ENCODE measurements around the gene MAVS.
A peak's percentile ranks its signal among the peaks of the same experiment; 100 is the strongest.

MAVS gene
- 70.6 to 291 (median 136) reads per million in 9 experiments for total RNA-seq

- DNase-seq: peak; percentile 77 to 82 (median 81)
- Mint-ChIP-seq H3K27ac (peak within 1 kb of the TSS; percentile 94), H3K36me3 (ENCODE audit: insufficient read depth) (peaks cover 16% of the 10 kb centered on the region), H3K27me3 (no peaks in the 10 kb centered on the region), H3K9me3 (no peaks in the 10 kb centered on the region), H3K4me3 (peak within 1 kb of the TSS; percentile 88 to 90), H3K4me1 (ENCODE audit: low read depth in 2 of 2) (peaks cover 19% of the 10 kb centered on the region in 2 donors)
- peak; percentile 93 for ATAC-seq (replicated peaks)
Observed at GRCh38 chr20:3846740-3847428, at the start of gene MAVS. Gene MAVS, plus strand, starts transcription at chr20:3846834. Its CDS starts 7,791 bp downstream, at chr20:3854625.

- no peak for ATAC-seq (replicated peaks)
- Mint-ChIP-seq H3K36me3 (ENCODE audit: insufficient read depth) (peaks cover 67% of the 10 kb centered on the region), H3K4me1 (ENCODE audit: low read depth in 2 of 2) (peaks cover 44 to 46% of the 10 kb centered on the region in 2 donors), H3K9me3 (no peaks in the 10 kb centered on the region), H3K27ac (peak overlapping the region; percentile 94 to 96), H3K4me3 (peak overlapping the region; percentile 99 to 100), H3K27me3 (no peaks in the 10 kb centered on the region)
- no peak for DNase-seq
Observed at GRCh38 chr20:3797226-3797545, 49.4 kb upstream of the MAVS start.

- peaks cover 73% of the 10 kb centered on the region for H3K36me3 Mint-ChIP-seq (ENCODE audit: insufficient read depth)
- ATAC-seq (replicated peaks): no peak
Observed at GRCh38 chr20:3797592-3798372, 48.9 kb upstream of the MAVS start.

GRCh38 chr20:3798373-3798768 lies 48.3 kb upstream of the MAVS start:
- ATAC-seq (replicated peaks): no peak
- no peaks in the 10 kb centered on the region for H3K9me3 Mint-ChIP-seq
- DNase-seq: no peak
- peak overlapping the region; percentile 94 to 96 for H3K27ac Mint-ChIP-seq
- peaks cover 53 to 56% of the 10 kb centered on the region in 2 donors for H3K4me1 Mint-ChIP-seq (ENCODE audit: low read depth in 2 of 2)
- peak overlapping the region; percentile 99 to 100 for H3K4me3 Mint-ChIP-seq
- H3K27me3 Mint-ChIP-seq: no peaks in the 10 kb centered on the region
- H3K36me3 Mint-ChIP-seq (ENCODE audit: insufficient read depth): peaks cover 79% of the 10 kb centered on the region

More at GRCh38 chr20:3797592-3798372, 48.9 kb upstream of the MAVS start:
- no peak for DNase-seq
- peak overlapping the region; percentile 99 to 100 for H3K4me3 Mint-ChIP-seq
- H3K9me3 Mint-ChIP-seq: no peaks in the 10 kb centered on the region
- no peaks in the 10 kb centered on the region for H3K27me3 Mint-ChIP-seq
- H3K4me1 Mint-ChIP-seq (ENCODE audit: low read depth in 2 of 2): peaks cover 49 to 51% of the 10 kb centered on the region in 2 donors
- H3K27ac Mint-ChIP-seq: peak overlapping the region; percentile 94 to 96

GRCh38 chr20:3798908-3799248 lies 47.8 kb upstream of the MAVS start:
- Mint-ChIP-seq H3K36me3 (ENCODE audit: insufficient read depth) (peaks cover 84% of the 10 kb centered on the region), H3K27me3 (no peaks in the 10 kb centered on the region), H3K9me3 (no peaks in the 10 kb centered on the region), H3K4me3 (peak overlapping the region; percentile 99 to 100), H3K4me1 (ENCODE audit: low read depth in 2 of 2) (peaks cover 58 to 62% of the 10 kb centered on the region in 2 donors), H3K27ac (peak overlapping the region; percentile 94 to 96)
- DNase-seq (no peak), ATAC-seq (replicated peaks) (peak; percentile 7)

GRCh38 chr20:3800256-3800877 lies 46.3 kb upstream of the MAVS start:
- H3K9me3 Mint-ChIP-seq: no peaks in the 10 kb centered on the region
- DNase-seq (no peak), ATAC-seq (replicated peaks) (no peak)
- peak overlapping the region; percentile 82 to 96 for H3K27ac Mint-ChIP-seq
- no peaks in the 10 kb centered on the region for H3K27me3 Mint-ChIP-seq
- H3K4me1 Mint-ChIP-seq (ENCODE audit: low read depth in 2 of 2): peaks cover 64 to 70% of the 10 kb centered on the region in 2 donors
- peak overlapping the region; percentile 99 to 100 for H3K4me3 Mint-ChIP-seq
- peaks cover 86% of the 10 kb centered on the region for H3K36me3 Mint-ChIP-seq (ENCODE audit: insufficient read depth)

GRCh38 chr20:3800878-3801260 lies 45.8 kb upstream of the MAVS start:
- peak overlapping the region in 1 of 2 donors; percentile 99 for H3K4me3 Mint-ChIP-seq
- peaks cover 86% of the 10 kb centered on the region for H3K36me3 Mint-ChIP-seq (ENCODE audit: insufficient read depth)
- H3K9me3 Mint-ChIP-seq: no peaks in the 10 kb centered on the region
- no peaks in the 10 kb centered on the region for H3K27me3 Mint-ChIP-seq
- H3K27ac Mint-ChIP-seq: peak overlapping the region; percentile 82 to 96
- DNase-seq (no peak), ATAC-seq (replicated peaks) (no peak)
- H3K4me1 Mint-ChIP-seq (ENCODE audit: low read depth in 2 of 2): peaks cover 64 to 71% of the 10 kb centered on the region in 2 donors

- Mint-ChIP-seq H3K27me3 (no peaks in the 10 kb centered on the region), H3K4me1 (ENCODE audit: low read depth in 2 of 2) (peaks cover 66 to 71% of the 10 kb centered on the region in 2 donors), H3K36me3 (ENCODE audit: insufficient read depth) (peaks cover 86% of the 10 kb centered on the region), H3K27ac (peak overlapping the region; percentile 82 to 96), H3K9me3 (no peaks in the 10 kb centered on the region), H3K4me3 (peak overlapping the region in 1 of 2 donors; percentile 99)
- ATAC-seq (replicated peaks): no peak
- DNase-seq: no peak
Observed at GRCh38 chr20:3801299-3801698, 45.3 kb upstream of the MAVS start.

GRCh38 chr20:3801846-3802245 lies 44.8 kb upstream of the MAVS start:
- Mint-ChIP-seq H3K27me3 (no peaks in the 10 kb centered on the region), H3K36me3 (ENCODE audit: insufficient read depth) (peaks cover 87% of the 10 kb centered on the region), H3K9me3 (no peaks in the 10 kb centered on the region), H3K4me3 (no peak overlapping the region), H3K27ac (peak overlapping the region; percentile 82 to 96), H3K4me1 (ENCODE audit: low read depth in 2 of 2) (peaks cover 70 to 73% of the 10 kb centered on the region in 2 donors)
- ATAC-seq (replicated peaks): no peak
- DNase-seq: no peak

GRCh38 chr20:3802524-3803239 lies 44.0 kb upstream of the MAVS start:
- H3K4me1 Mint-ChIP-seq (ENCODE audit: low read depth in 2 of 2): peaks cover 73 to 74% of the 10 kb centered on the region in 2 donors
- peaks cover 83% of the 10 kb centered on the region for H3K36me3 Mint-ChIP-seq (ENCODE audit: insufficient read depth)
- ATAC-seq (replicated peaks) (no peak), DNase-seq (no peak)
- peak overlapping the region; percentile 42 to 49 for H3K4me3 Mint-ChIP-seq
- no peaks in the 10 kb centered on the region for H3K9me3 Mint-ChIP-seq
- peak overlapping the region; percentile 95 to 96 for H3K27ac Mint-ChIP-seq
- H3K27me3 Mint-ChIP-seq: no peaks in the 10 kb centered on the region

- H3K4me1 Mint-ChIP-seq (ENCODE audit: low read depth in 2 of 2): peaks cover 68 to 69% of the 10 kb centered on the region in 2 donors
- DNase-seq (no peak), ATAC-seq (replicated peaks) (no peak)
- H3K27me3 Mint-ChIP-seq: no peaks in the 10 kb centered on the region
- peak overlapping the region; percentile 95 to 96 for H3K27ac Mint-ChIP-seq
- no peak overlapping the region for H3K4me3 Mint-ChIP-seq
- no peaks in the 10 kb centered on the region for H3K9me3 Mint-ChIP-seq
- H3K36me3 Mint-ChIP-seq (ENCODE audit: insufficient read depth): peaks cover 77% of the 10 kb centered on the region
Observed at GRCh38 chr20:3803289-3803688, 43.3 kb upstream of the MAVS start.

GRCh38 chr20:3803854-3804253 lies 42.8 kb upstream of the MAVS start:
- DNase-seq: no peak
- Mint-ChIP-seq H3K4me3 (peak overlapping the region in 1 of 2 donors; percentile 57), H3K27me3 (no peaks in the 10 kb centered on the region), H3K36me3 (ENCODE audit: insufficient read depth) (peaks cover 71% of the 10 kb centered on the region), H3K4me1 (ENCODE audit: low read depth in 2 of 2) (peaks cover 62 to 65% of the 10 kb centered on the region in 2 donors), H3K9me3 (no peaks in the 10 kb centered on the region), H3K27ac (peak overlapping the region; percentile 91 to 96)
- no peak for ATAC-seq (replicated peaks)

- ATAC-seq (replicated peaks) (peak; percentile 39), DNase-seq (no peak)
- peak overlapping the region in 1 of 2 donors; percentile 57 for H3K4me3 Mint-ChIP-seq
- peaks cover 67% of the 10 kb centered on the region for H3K36me3 Mint-ChIP-seq (ENCODE audit: insufficient read depth)
- H3K27me3 Mint-ChIP-seq: no peaks in the 10 kb centered on the region
- H3K4me1 Mint-ChIP-seq (ENCODE audit: low read depth in 2 of 2): peaks cover 59 to 60% of the 10 kb centered on the region in 2 donors
- H3K27ac Mint-ChIP-seq: peak overlapping the region; percentile 91 to 96
- H3K9me3 Mint-ChIP-seq: no peaks in the 10 kb centered on the region
Observed at GRCh38 chr20:3804254-3804751, 42.3 kb upstream of the MAVS start.

All from effector memory CD8-positive, alpha-beta T cell (primary cell).